KMS-11 (cell line): ENCODE data around the gene CAMK2D.

Source experiments
- H2AFZ ChIP-seq: fragments of 200-600 bp; sonication (generic); 2 replicates; pipeline ENCODE4 v1.6.1; 2016; ENCODE audit warnings: antibody characterized with exemption, mixed run types, low read depth
- H3K27ac ChIP-seq: fragments of 200-600 bp; sonication (generic); 2 replicates; pipeline ENCODE4 v1.6.1; 2016; ENCODE audit warnings: mild to moderate bottlenecking, mixed run types
- H3K27me3 ChIP-seq: fragments of 200-600 bp; sonication (generic); 2 replicates; pipeline ENCODE4 v1.6.1; 2017; ENCODE audit warnings: mild to moderate bottlenecking, low read depth, mixed run types, moderate library complexity; ENCODE audit not compliant: insufficient read depth
- H3K36me3 ChIP-seq: fragments of 200-600 bp; sonication (generic); 2 replicates; pipeline ENCODE4 v1.6.1; 2017; ENCODE audit warnings: mild to moderate bottlenecking, mixed run types; ENCODE audit not compliant: insufficient read depth
- H3K4me1 ChIP-seq: fragments of 200-600 bp; sonication (generic); 2 replicates; pipeline ENCODE4 v1.6.1; 2016; ENCODE audit warnings: mild to moderate bottlenecking, low read depth, mixed run types; ENCODE audit not compliant: poor library complexity, severe bottlenecking
- H3K4me2 ChIP-seq: fragments of 200-600 bp; sonication (generic); 2 replicates; pipeline ENCODE4 v1.7.0; 2016; ENCODE audit warnings: mild to moderate bottlenecking, mixed run types
- H3K4me3 ChIP-seq: fragments of 200-600 bp; sonication (generic); IDR thresholded peaks from 2 replicates; pipeline ENCODE4 v1.6.1; 2017; ENCODE audit warnings: low read depth, low read length, mixed read lengths; ENCODE audit not compliant: insufficient read depth
- H3K79me2 ChIP-seq: fragments of 200-600 bp; sonication (generic); 2 replicates; pipeline ENCODE4 v1.6.1; 2016; ENCODE audit warnings: low read depth, mixed run types; ENCODE audit not compliant: insufficient read depth
- H3K9ac ChIP-seq: fragments of 200-600 bp; sonication (generic); 2 replicates; pipeline ENCODE4 v1.6.1; 2016; ENCODE audit warnings: mild to moderate bottlenecking, mixed run types
- H4K20me1 ChIP-seq: fragments of 200-600 bp; sonication (generic); 2 replicates; pipeline ENCODE4 v1.6.1; 2016; ENCODE audit warnings: mild to moderate bottlenecking, mixed run types; ENCODE audit not compliant: insufficient read depth
- CTCF ChIP-seq: fragments of 200-600 bp; sonication (generic); conservative IDR thresholded peaks from 2 replicates; pipeline ENCODE4 v1.6.1; 2017; ENCODE audit warnings: low read depth, mild to moderate bottlenecking, antibody characterized with exemption, low read length, moderate library complexity, mixed read lengths

CAMK2D gene

GRCh38 chr4:113776679-113777078, 15.1 kb upstream of the CAMK2D start:
- no peaks in the 10 kb centered on the region for H4K20me1 ChIP-seq
- H3K79me2 ChIP-seq: no peaks in the 10 kb centered on the region
- H3K4me1 ChIP-seq: no peaks in the 10 kb centered on the region
- no peak overlapping the region for H3K27ac ChIP-seq
- H3K9ac ChIP-seq: no peak overlapping the region
- no peak overlapping the region for H3K4me2 ChIP-seq
- H3K36me3 ChIP-seq: no peaks in the 10 kb centered on the region
- no peak overlapping the region for H2AFZ ChIP-seq
- TF ChIP-seq CTCF: no peak
- no peak overlapping the region for H3K4me3 ChIP-seq
- no peaks in the 10 kb centered on the region for H3K27me3 ChIP-seq

GRCh38 chr4:113776016-113776415, 14.5 kb upstream of the CAMK2D start:
- H3K79me2 ChIP-seq: no peaks in the 10 kb centered on the region
- H3K27me3 ChIP-seq: no peaks in the 10 kb centered on the region
- H3K4me2 ChIP-seq: no peak overlapping the region
- H3K9ac ChIP-seq: no peak overlapping the region
- H3K4me3 ChIP-seq: no peak overlapping the region
- no peaks in the 10 kb centered on the region for H4K20me1 ChIP-seq
- H3K27ac ChIP-seq: no peak overlapping the region
- no peaks in the 10 kb centered on the region for H3K36me3 ChIP-seq
- H2AFZ ChIP-seq: no peak overlapping the region
- no peak for TF ChIP-seq CTCF
- no peaks in the 10 kb centered on the region for H3K4me1 ChIP-seq

- H3K9ac ChIP-seq: no peak overlapping the region
- no peaks in the 10 kb centered on the region for H3K27me3 ChIP-seq
- H3K36me3 ChIP-seq: no peaks in the 10 kb centered on the region
- H3K4me3 ChIP-seq: no peak overlapping the region
- no peak overlapping the region for H2AFZ ChIP-seq
- no peak for TF ChIP-seq CTCF
- no peaks in the 10 kb centered on the region for H3K4me1 ChIP-seq
- H3K4me2 ChIP-seq: no peak overlapping the region
- H3K27ac ChIP-seq: no peak overlapping the region
- H3K79me2 ChIP-seq: no peaks in the 10 kb centered on the region
- no peaks in the 10 kb centered on the region for H4K20me1 ChIP-seq
Observed at GRCh38 chr4:113773756-113774155, 12.2 kb upstream of the CAMK2D start.

- Histone ChIP-seq H4K20me1 (no peaks in the 10 kb centered on the region), H3K4me2 (no peak overlapping the region), H3K36me3 (no peaks in the 10 kb centered on the region)
Observed at GRCh38 chr4:113773014-113773413, 11.5 kb upstream of the CAMK2D start.

More at GRCh38 chr4:113773014-113773413, 11.5 kb upstream of the CAMK2D start:
- no peaks in the 10 kb centered on the region for H3K4me1 ChIP-seq
- no peak overlapping the region for H3K4me3 ChIP-seq
- H3K9ac ChIP-seq: no peak overlapping the region
- no peaks in the 10 kb centered on the region for H3K27me3 ChIP-seq
- H2AFZ ChIP-seq: no peak overlapping the region
- no peaks in the 10 kb centered on the region for H3K79me2 ChIP-seq
- H3K27ac ChIP-seq: no peak overlapping the region
- TF ChIP-seq CTCF: no peak
